A549 (cell line): ENCODE measurements around the gene NCS1. TPM values are rescaled to one million over a fixed set of nuclear protein-coding genes. Genes with fewer than 3 reads are reported as not detected.

Experiments used
- ATAC-seq, 2 experiments: fragments of 200-7000 bp in 1 of 2; fragments of >200 bp in 1 of 2; cut with Nextera tagmentation in 1 of 2; cut with Tn5 transposase in 1 of 2; 3 replicates each; pipeline versions ENCODE4 v1.8.0 to v1.9.1; 2018 to 2020; ENCODE audit warnings: mild to moderate bottlenecking in 1 of 2, moderate library complexity in 1 of 2
- CTCF ChIA-PET: fragments of 300-600 bp; sonication (Branson Sonifier 250); formaldehyde crosslinking; extraction: SDS; loops from one replicate; lab custom pipeline; 2021; ENCODE audit warnings: antibody characterized with exemption, inconsistent platforms; lab: Yijun Ruan, JAX
- POLR2A ChIA-PET: fragments of 350-600 bp; formaldehyde crosslinking; extraction: SDS; loops from one replicate; lab custom pipeline; 2021; ENCODE audit warnings: antibody characterized with exemption, inconsistent platforms; lab: Yijun Ruan, JAX
- DNase-seq, 2 experiments: peaks; one replicate each; pipeline versions ENCODE4 v3.0.0 to v3.0.0-alpha.2; 2011 to 2016; ENCODE audit warnings: low read depth in 1 of 2, low spot score in 1 of 2
- FAIRE-seq: peaks from 2 replicates; lab custom pipeline; 2011; peaks lifted over from hg19 to GRCh38; lab: Jason Lieb, UNC
- H3K27ac ChIP-seq, 2 experiments: fragments of >200 bp; sonication (Bioruptor Twin); formaldehyde crosslinking; 3 replicates each; pipeline ENCODE4 v1.5.1; 2016 to 2017
- H3K4me1 ChIP-seq: fragments of >200 bp; sonication (Bioruptor Twin); formaldehyde crosslinking; 3 replicates; pipeline ENCODE4 v1.6.1; 2016
- H3K4me2 ChIP-seq: fragments of >200 bp; sonication (Bioruptor Twin); formaldehyde crosslinking; 3 replicates; pipeline ENCODE4 v1.6.1; 2016
- H3K4me3 ChIP-seq: fragments of >200 bp; sonication (Bioruptor Twin); formaldehyde crosslinking; 3 replicates; pipeline ENCODE4 v1.5.1; 2016
- H3K9me3 ChIP-seq: fragments of >200 bp; sonication (Bioruptor Twin); formaldehyde crosslinking; 3 replicates; pipeline ENCODE4 v1.6.1; 2016
- BHLHE40 ChIP-seq: IDR thresholded peaks from 2 replicates; pipeline ENCODE4 v1.6.1; 2012; ENCODE audit warnings: low read depth, low read length, inconsistent platforms
- CBX2 ChIP-seq: fragments of 200-600 bp; sonication (generic); IDR thresholded peaks from 2 replicates; pipeline ENCODE4 v1.6.1; 2016; ENCODE audit warnings: low read depth, mild to moderate bottlenecking, borderline replicate concordance
- CBX8 ChIP-seq: fragments of 200-600 bp; sonication (generic); IDR thresholded peaks from 2 replicates; pipeline ENCODE4 v1.6.1; 2016
- CEBPB ChIP-seq, 2 experiments: fragments of >200 bp in 1 of 2; sonication (Bioruptor Twin) in 1 of 2; formaldehyde crosslinking in 1 of 2; IDR thresholded peaks; 2 replicates each; pipeline ENCODE4 v1.6.1; 2012 to 2016
- CHD4 ChIP-seq: fragments of 200-600 bp; sonication (generic); IDR thresholded peaks from 2 replicates; pipeline ENCODE4 v1.6.1; 2016; ENCODE audit warnings: antibody characterized with exemption, mild to moderate bottlenecking, borderline replicate concordance
- ELK1 ChIP-seq: fragments of 150-350 bp; IDR thresholded peaks from 2 replicates; pipeline ENCODE4 v1.6.1; 2014; ENCODE audit warnings: low read depth, mild to moderate bottlenecking, low read length
- FOSB ChIP-seq: fragments of 250-450 bp; sonication (Bioruptor Pico); IDR thresholded peaks from 2 replicates; pipeline ENCODE4 v1.5.0; 2020; ENCODE audit warnings: mild to moderate bottlenecking, moderate library complexity
- FOSL2 ChIP-seq, 2 experiments: fragments of 450-650 bp in 1 of 2; fragments of >200 bp in 1 of 2; sonication (Bioruptor Twin) in 1 of 2; formaldehyde crosslinking; IDR thresholded peaks; 2 replicates each; pipeline versions ENCODE4 v1.5.0 to v1.6.1; 2016 to 2020; ENCODE audit warnings: mild to moderate bottlenecking in 1 of 2, moderate library complexity in 1 of 2
- FOXS1 ChIP-seq: fragments of 250-450 bp; sonication (Bioruptor Pico); IDR thresholded peaks from 2 replicates; pipeline ENCODE4 v1.5.0; 2020; ENCODE audit warnings: mild to moderate bottlenecking, moderate library complexity
- HOXA7 ChIP-seq: fragments of 250-450 bp; sonication (Bioruptor Pico); IDR thresholded peaks from 2 replicates; pipeline ENCODE4 v1.5.0; 2020; ENCODE audit warnings: mild to moderate bottlenecking, moderate library complexity
- JUNB ChIP-seq: fragments of >200 bp; sonication (Bioruptor Twin); formaldehyde crosslinking; IDR thresholded peaks from 2 replicates; pipeline ENCODE4 v1.6.1; 2016
- KDM1A ChIP-seq: fragments of 200-600 bp; sonication (generic); IDR thresholded peaks from 2 replicates; pipeline ENCODE4 v1.6.1; 2016; ENCODE audit warnings: low read depth, mild to moderate bottlenecking
- MAX ChIP-seq: IDR thresholded peaks from 2 replicates; pipeline ENCODE4 v1.6.1; 2012
- MAZ ChIP-seq: fragments of 150-350 bp; IDR thresholded peaks from 2 replicates; pipeline ENCODE4 v1.6.1; 2014; ENCODE audit warnings: antibody characterized with exemption, low read depth, low read length, borderline replicate concordance
- MYC ChIP-seq: IDR thresholded peaks from 2 replicates; pipeline ENCODE4 v1.6.1; 2012; ENCODE audit warnings: mild to moderate bottlenecking, inconsistent platforms, low read length, improper control_type of control experiment, borderline replicate concordance
- NFE2L2 ChIP-seq: fragments of 150-350 bp; conservative IDR thresholded peaks from 2 replicates; pipeline ENCODE4 v1.6.1; 2014; ENCODE audit warnings: low read length
- POLR2AphosphoS2 ChIP-seq: conservative IDR thresholded peaks from 2 replicates; pipeline ENCODE4 v1.6.1; 2012; ENCODE audit warnings: low read length, improper control_type of control experiment, inconsistent platforms
- RCOR1 ChIP-seq: fragments of 150-350 bp; IDR thresholded peaks from 2 replicates; pipeline ENCODE4 v1.6.1; 2014; ENCODE audit warnings: antibody characterized with exemption, low read length, low read depth
- SMC3 ChIP-seq: fragments of >200 bp; sonication (Bioruptor Twin); formaldehyde crosslinking; IDR thresholded peaks from 3 replicates; pipeline ENCODE4 v1.6.1; 2018; ENCODE audit warnings: inconsistent platforms
- SREBF2 ChIP-seq: fragments of 450-650 bp; IDR thresholded peaks from 2 replicates; pipeline ENCODE4 v1.6.1; 2014; ENCODE audit warnings: mild to moderate bottlenecking, moderate library complexity
- TP53 ChIP-seq: fragments of 250-450 bp; sonication (Bioruptor Pico); IDR thresholded peaks from 2 replicates; pipeline ENCODE4 v1.5.0; 2021; ENCODE audit warnings: mild to moderate bottlenecking, moderate library complexity
- ZC3H11A ChIP-seq: fragments of 450-650 bp; IDR thresholded peaks from 2 replicates; pipeline ENCODE4 v1.6.1; 2014; ENCODE audit warnings: antibody characterized with exemption, mild to moderate bottlenecking
- ZFP36 ChIP-seq: fragments of 450-650 bp; IDR thresholded peaks from 2 replicates; pipeline ENCODE4 v1.6.1; 2014; ENCODE audit warnings: borderline replicate concordance; ENCODE audit not compliant: partially characterized antibody
- ZNF302 ChIP-seq: fragments of 250-450 bp; sonication (Bioruptor Pico); IDR thresholded peaks from 2 replicates; pipeline ENCODE4 v1.9.0; 2021; ENCODE audit warnings: inconsistent platforms, mild to moderate bottlenecking, moderate library complexity
- WGBS: methylation state at CpG from one replicate; pipeline ENCODE4 v1.1.6; 2017; ENCODE audit errors: missing lambda C conversion rate; 5-methylcytosine and 5-hydroxymethylcytosine counted together
- polyA plus RNA-seq, 4 experiments: library from polyadenylated mRNA; depleted of rRNA in 3 of 4; stranded (reverse); fragments of >200 nt; fragmentation: RNase III in 1 of 4; extraction: RNeasy Plus Mini Kit Qiagen cat#74134 plus additional on column Dnase treatment in 1 of 4; gene quantifications; 2 replicates in 3 of 4; 3 replicates in 1 of 4; pipeline ENCODE4 v1.2.3, GENCODE V29; 2011 to 2017
- TF ChIP-seq, protein P1 (sequence below): fragments of >200 bp; sonication (Bioruptor Twin); formaldehyde crosslinking; IDR thresholded peaks from 3 replicates; pipeline ENCODE4 v1.5.1; 2016
- TF ChIP-seq, protein P2 (sequence below): fragments of 250-450 bp; sonication (Bioruptor Pico); IDR thresholded peaks from 2 replicates; pipeline ENCODE4 v1.5.0; 2021; ENCODE audit warnings: mild to moderate bottlenecking, moderate library complexity, borderline replicate concordance

The NCS1 gene
- polyA plus RNA-seq, 2 of the 4 experiments (the other 2 are of a cell fraction) = 17.9 to 21.9 TPM

DNA sequence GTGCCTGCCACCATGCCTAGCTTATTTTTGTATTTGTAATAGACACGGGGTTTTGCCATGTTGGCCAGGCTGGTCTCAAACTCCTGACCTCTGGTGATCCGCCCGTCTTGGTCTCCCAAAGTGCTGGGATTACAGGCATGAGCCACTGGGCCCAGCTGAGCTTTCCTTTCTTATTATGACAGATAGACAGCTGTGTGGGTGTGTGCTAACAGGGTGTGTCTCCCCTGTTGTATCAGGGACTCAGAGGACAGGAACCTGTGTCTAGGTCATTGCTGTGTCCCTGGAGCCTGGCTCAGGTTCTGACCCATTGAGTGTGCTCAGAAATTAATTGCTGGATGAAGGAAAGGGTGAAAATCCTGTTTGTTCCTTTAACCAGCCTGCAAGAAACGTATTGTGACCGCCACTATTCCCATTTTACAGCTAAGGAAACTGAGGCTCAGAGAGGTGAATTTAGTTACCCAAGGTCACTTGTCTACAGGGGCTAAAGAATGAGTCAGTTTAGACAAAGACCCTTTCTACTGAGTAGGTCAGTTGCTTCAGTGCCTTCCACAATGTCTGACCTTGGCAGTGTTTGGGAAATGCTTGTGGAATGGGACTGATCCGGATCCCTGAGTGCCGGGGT, 16.8 kb downstream of the NCS1 start:
- ChIA-PET POLR2A (interaction anchor here (0.6 kb wide), 1 partner anchor 728 kb away, joined by 5 read pairs; no protein-coding TSS in a partner anchor), CTCF (interaction anchor here (0.8 to 1.6 kb wide), 2 partner anchors 54 to 62 kb away, joined by 3 to 4 read pairs; no protein-coding TSS in a partner anchor)
- H3K4me1 ChIP-seq = peaks cover 31% of the 10 kb centered on the region
- no peaks in the 10 kb centered on the region for H3K9me3 ChIP-seq
- TF ChIP-seq NFE2L2 (no peak), CBX8 (no peak), ZFP36 (no peak), ZC3H11A (no peak), BHLHE40 (no peak), JUNB (no peak), TP53 (CRISPR knock-in tag) (no peak), CHD4 (no peak), ZNF302 (CRISPR knock-in tag) (no peak), RCOR1 (no peak), MYC (no peak), SREBF2 (no peak), KDM1A (no peak), MAX (no peak), SMC3 (no peak), FOXS1 (CRISPR knock-in tag) (no peak), FOSB (CRISPR knock-in tag) (no peak), POLR2AphosphoS2 (no peak)
- TF ChIP-seq, protein P1, sequence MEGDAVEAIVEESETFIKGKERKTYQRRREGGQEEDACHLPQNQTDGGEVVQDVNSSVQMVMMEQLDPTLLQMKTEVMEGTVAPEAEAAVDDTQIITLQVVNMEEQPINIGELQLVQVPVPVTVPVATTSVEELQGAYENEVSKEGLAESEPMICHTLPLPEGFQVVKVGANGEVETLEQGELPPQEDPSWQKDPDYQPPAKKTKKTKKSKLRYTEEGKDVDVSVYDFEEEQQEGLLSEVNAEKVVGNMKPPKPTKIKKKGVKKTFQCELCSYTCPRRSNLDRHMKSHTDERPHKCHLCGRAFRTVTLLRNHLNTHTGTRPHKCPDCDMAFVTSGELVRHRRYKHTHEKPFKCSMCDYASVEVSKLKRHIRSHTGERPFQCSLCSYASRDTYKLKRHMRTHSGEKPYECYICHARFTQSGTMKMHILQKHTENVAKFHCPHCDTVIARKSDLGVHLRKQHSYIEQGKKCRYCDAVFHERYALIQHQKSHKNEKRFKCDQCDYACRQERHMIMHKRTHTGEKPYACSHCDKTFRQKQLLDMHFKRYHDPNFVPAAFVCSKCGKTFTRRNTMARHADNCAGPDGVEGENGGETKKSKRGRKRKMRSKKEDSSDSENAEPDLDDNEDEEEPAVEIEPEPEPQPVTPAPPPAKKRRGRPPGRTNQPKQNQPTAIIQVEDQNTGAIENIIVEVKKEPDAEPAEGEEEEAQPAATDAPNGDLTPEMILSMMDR = no peak
- TF ChIP-seq, protein P2, sequence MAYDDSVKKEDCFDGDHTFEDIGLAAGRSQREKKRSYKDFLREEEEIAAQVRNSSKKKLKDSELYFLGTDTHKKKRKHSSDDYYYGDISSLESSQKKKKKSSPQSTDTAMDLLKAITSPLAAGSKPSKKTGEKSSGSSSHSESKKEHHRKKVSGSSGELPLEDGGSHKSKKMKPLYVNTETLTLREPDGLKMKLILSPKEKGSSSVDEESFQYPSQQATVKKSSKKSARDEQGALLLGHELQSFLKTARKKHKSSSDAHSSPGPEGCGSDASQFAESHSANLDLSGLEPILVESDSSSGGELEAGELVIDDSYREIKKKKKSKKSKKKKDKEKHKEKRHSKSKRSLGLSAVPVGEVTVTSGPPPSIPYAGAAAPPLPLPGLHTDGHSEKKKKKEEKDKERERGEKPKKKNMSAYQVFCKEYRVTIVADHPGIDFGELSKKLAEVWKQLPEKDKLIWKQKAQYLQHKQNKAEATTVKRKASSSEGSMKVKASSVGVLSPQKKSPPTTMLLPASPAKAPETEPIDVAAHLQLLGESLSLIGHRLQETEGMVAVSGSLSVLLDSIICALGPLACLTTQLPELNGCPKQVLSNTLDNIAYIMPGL = no peak
- H3K4me2 ChIP-seq = no peak overlapping the region
- DNase-seq (no peak), FAIRE-seq (no peak), ATAC-seq (no peak)
- no peak overlapping the region for H3K27ac ChIP-seq
- 93% methylated on average over 7 of the region's 7 CpGs for WGBS
- no peak overlapping the region for H3K4me3 ChIP-seq

GRCh38 chr9:130189840-130190239, 17.6 kb downstream of the NCS1 start:
- WGBS = 96% methylated on average over 1 of the region's 1 CpG
- no peaks in the 10 kb centered on the region for H3K9me3 ChIP-seq
- H3K4me3 ChIP-seq = no peak overlapping the region
- TF ChIP-seq MAZ (no peak), HOXA7 (CRISPR knock-in tag) (no peak), CBX2 (no peak), CEBPB (IDR thresholded peaks at IDR 0.05) (no peak), FOSL2 (IDR thresholded peaks at IDR 0.05) (no peak), FOSL2 (CRISPR knock-in tag; IDR thresholded peaks at IDR 0.05) (no peak), ELK1 (no peak)
- TF ChIP-seq, all 56 proteins: peak for 0
- DNase-seq = no peak
- H3K4me1 ChIP-seq = peaks cover 30% of the 10 kb centered on the region
- CTCF ChIA-PET = interaction anchor here (1.6 kb wide), 1 partner anchor 54 kb away, joined by 3 read pairs; no protein-coding TSS in a partner anchor
- ATAC-seq = no peak
- POLR2A ChIA-PET = no interaction called here
- no peak overlapping the region for H3K4me2 ChIP-seq
- FAIRE-seq = no peak
- H3K27ac ChIP-seq = no peak overlapping the region
